ENCODE measurements around the gene NGFR. TPM values are rescaled to one million over a fixed set of nuclear protein-coding genes. Genes with fewer than 3 reads are reported as not detected.

NGFR gene
- total and polyA plus RNA-seq, 4 experiments from 2014 or later, result 0.47 TPM; not detected in 3

GRCh38 chr17:49469831-49470810, 25.0 kb upstream of the NGFR start:
- ChIA-PET POLR2A (ENCODE audit: partially characterized antibody) (no interaction called here), CTCF (ENCODE audit: partially characterized antibody) (interaction anchor here (1.7 kb wide), 1 partner anchor 19 kb away, joined by 4 read pairs; no protein-coding TSS in a partner anchor)
- Mint-ChIP-seq H3K36me3 (peaks cover 0 to 2% of the 10 kb centered on the region in 2 donors), H3K4me3 (peak overlapping the region in 4 of 8 donors; percentile 11 to 37 (median 16)), H3K27ac (no peak overlapping the region), H3K27me3 (peaks cover 41 to 67% of the 10 kb centered on the region in 2 donors), H3K4me1 (peaks cover 0 to 12% (median 8%) of the 10 kb centered on the region in 4 donors), H3K9me3 (peaks cover 0 to 10% (median 6%) of the 10 kb centered on the region in 8 donors)
- Histone ChIP-seq H3K4me3 (ENCODE audit: low read length in 2 of 2) (no peak overlapping the region), H3K27me3 (ENCODE audit: insufficient read depth, low read length) (peaks cover 28% of the 10 kb centered on the region), H3K27ac (ENCODE audit: low read depth, low read length) (no peak overlapping the region), H3K36me3 (ENCODE audit: insufficient read depth, low read length) (no peaks in the 10 kb centered on the region), H3K9me3 (ENCODE audit: control insufficient read depth in 1 of 2, low read length in 2 of 2) (no peaks in the 10 kb centered on the region), H3K4me1 (ENCODE audit: insufficient read depth, low read length) (peaks cover 6% of the 10 kb centered on the region)
- intact Hi-C loops (cut with micrococcal nuclease), result no loop called here
- DNase-seq, result no peak

DNA sequence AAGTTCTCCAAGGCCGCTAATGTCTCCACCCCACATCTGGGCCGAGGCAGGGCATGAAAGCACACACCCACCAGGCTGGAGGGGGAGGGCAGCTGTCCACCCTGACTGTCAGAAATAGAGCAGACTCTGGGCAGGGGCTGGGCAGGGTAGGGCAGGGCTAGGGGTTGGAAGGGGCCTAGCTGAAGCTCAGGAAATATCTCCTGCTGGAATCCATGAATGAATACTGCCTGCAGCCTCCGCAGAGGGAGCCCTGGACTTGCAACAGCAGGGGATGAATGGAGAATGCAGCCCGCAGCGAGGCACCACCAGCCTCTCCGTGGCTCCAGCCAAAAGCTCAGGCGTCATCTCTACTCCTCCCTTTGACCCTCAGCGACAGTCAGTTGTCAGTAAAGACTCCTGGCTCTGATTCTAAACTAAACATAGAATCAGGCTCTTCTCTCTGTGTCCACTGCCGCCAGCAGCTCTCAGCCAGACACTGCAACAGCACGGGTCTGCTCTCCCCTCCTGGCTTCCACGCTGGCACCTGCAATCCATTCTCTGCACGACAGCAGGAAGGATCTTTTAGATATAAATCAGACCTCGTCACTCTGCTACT, 23.9 kb upstream of the NGFR start:
- H3K27ac Mint-ChIP-seq, result no peak overlapping the region
- intact Hi-C loops (cut with micrococcal nuclease), result no loop called here
- peaks cover 2 to 3% of the 10 kb centered on the region in 2 donors for H3K36me3 Mint-ChIP-seq
- H3K9me3 Mint-ChIP-seq, result peaks cover 0 to 18% (median 10%) of the 10 kb centered on the region in 8 donors
- H3K27ac ChIP-seq (ENCODE audit: low read depth, low read length), result no peak overlapping the region
- no peak overlapping the region for H3K4me3 ChIP-seq (ENCODE audit: low read length in 2 of 2)
- peak overlapping the region in 1 of 8 donors; percentile 11 for H3K4me3 Mint-ChIP-seq
- no peaks in the 10 kb centered on the region for H3K36me3 ChIP-seq (ENCODE audit: insufficient read depth, low read length)
- no peaks in the 10 kb centered on the region for H3K9me3 ChIP-seq (ENCODE audit: control insufficient read depth in 1 of 2, low read length in 2 of 2)
- H3K4me1 ChIP-seq (ENCODE audit: insufficient read depth, low read length), result peaks cover 6% of the 10 kb centered on the region
- POLR2A ChIA-PET (ENCODE audit: partially characterized antibody), result no interaction called here
- CTCF ChIA-PET (ENCODE audit: partially characterized antibody), result no interaction called here
- H3K4me1 Mint-ChIP-seq, result peaks cover 0 to 12% (median 8%) of the 10 kb centered on the region in 4 donors
- H3K27me3 ChIP-seq (ENCODE audit: insufficient read depth, low read length), result peaks cover 28% of the 10 kb centered on the region
- DNase-seq, result no peak
- H3K27me3 Mint-ChIP-seq, result peaks cover 40 to 68% of the 10 kb centered on the region in 2 donors

DNA sequence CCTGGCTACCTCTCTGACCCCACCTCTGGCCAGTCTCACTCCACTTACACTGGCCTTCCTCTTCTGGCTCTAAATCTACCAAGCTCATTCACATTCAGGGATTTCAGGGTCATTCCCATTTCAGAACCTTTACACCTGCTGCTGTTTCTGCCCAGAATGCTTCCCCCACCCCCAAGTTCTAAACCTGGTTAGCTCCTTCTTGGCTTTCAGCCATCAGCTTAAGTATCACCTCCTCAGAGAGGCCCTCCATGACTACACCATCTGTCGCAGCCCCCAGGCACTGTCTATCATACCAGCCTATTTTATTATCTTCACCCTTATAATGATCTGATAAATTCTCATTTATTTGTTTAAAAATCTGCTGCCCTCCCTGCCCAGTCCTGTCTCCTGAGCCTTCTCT, 23.3 kb upstream of the NGFR start:
- POLR2A ChIA-PET (ENCODE audit: partially characterized antibody), result no interaction called here
- H3K4me3 Mint-ChIP-seq, result no peak overlapping the region
- intact Hi-C loops (cut with micrococcal nuclease), result no loop called here

GRCh38 chr17:49472527-49472926, 22.6 kb upstream of the NGFR start:
- Mint-ChIP-seq H3K4me1 (peaks cover 0 to 12% (median 8%) of the 10 kb centered on the region in 4 donors), H3K4me3 (no peak overlapping the region), H3K9me3 (peaks cover 0 to 20% (median 11%) of the 10 kb centered on the region in 8 donors)

More for the DNA sequence above, 23.3 kb upstream of the NGFR start:
- H3K27ac ChIP-seq (ENCODE audit: low read depth, low read length), result no peak overlapping the region
- Mint-ChIP-seq H3K27ac (peak overlapping the region in 1 of 7 donors; percentile 64), H3K36me3 (peaks cover 2 to 3% of the 10 kb centered on the region in 2 donors), H3K4me1 (peaks cover 0 to 12% (median 8%) of the 10 kb centered on the region in 4 donors), H3K27me3 (peaks cover 42 to 69% of the 10 kb centered on the region in 2 donors), H3K9me3 (peaks cover 0 to 20% (median 10%) of the 10 kb centered on the region in 8 donors)
- H3K4me3 ChIP-seq (ENCODE audit: low read length in 2 of 2), result no peak overlapping the region
- H3K27me3 ChIP-seq (ENCODE audit: insufficient read depth, low read length), result peaks cover 28% of the 10 kb centered on the region
- no peaks in the 10 kb centered on the region for H3K9me3 ChIP-seq (ENCODE audit: control insufficient read depth in 1 of 2, low read length in 2 of 2)
- CTCF ChIA-PET (ENCODE audit: partially characterized antibody), result interaction anchor here (1.4 kb wide), 1 partner anchor 14 kb away, joined by 3 read pairs; no protein-coding TSS in a partner anchor
- peaks cover 6% of the 10 kb centered on the region for H3K4me1 ChIP-seq (ENCODE audit: insufficient read depth, low read length)
- DNase-seq, result no peak
- H3K36me3 ChIP-seq (ENCODE audit: insufficient read depth, low read length), result no peaks in the 10 kb centered on the region

GRCh38 chr17:49473900-49474751, 21.0 kb upstream of the NGFR start:
- H3K27me3 ChIP-seq (ENCODE audit: insufficient read depth, low read length), result peaks cover 25% of the 10 kb centered on the region
- no peak overlapping the region for H3K4me3 ChIP-seq (ENCODE audit: low read length in 2 of 2)
- H3K36me3 ChIP-seq (ENCODE audit: insufficient read depth, low read length), result no peaks in the 10 kb centered on the region
- H3K9me3 ChIP-seq (ENCODE audit: control insufficient read depth in 1 of 2, low read length in 2 of 2), result no peaks in the 10 kb centered on the region
- H3K4me1 Mint-ChIP-seq, result peaks cover 0 to 12% (median 8%) of the 10 kb centered on the region in 4 donors
- no peak for DNase-seq
- no peak overlapping the region for H3K27ac Mint-ChIP-seq
- H3K4me1 ChIP-seq (ENCODE audit: insufficient read depth, low read length), result peaks cover 6% of the 10 kb centered on the region
- peaks cover 2 to 3% of the 10 kb centered on the region in 2 donors for H3K36me3 Mint-ChIP-seq
- H3K27me3 Mint-ChIP-seq, result peaks cover 43 to 72% of the 10 kb centered on the region in 2 donors
- intact Hi-C loops (cut with micrococcal nuclease), result no loop called here
- H3K27ac ChIP-seq (ENCODE audit: low read depth, low read length), result no peak overlapping the region
- POLR2A ChIA-PET (ENCODE audit: partially characterized antibody), result no interaction called here
- H3K4me3 Mint-ChIP-seq, result no peak overlapping the region
- H3K9me3 Mint-ChIP-seq, result peaks cover 0 to 20% (median 11%) of the 10 kb centered on the region in 8 donors
- CTCF ChIA-PET (ENCODE audit: partially characterized antibody), result no interaction called here

More at GRCh38 chr17:49472527-49472926, 22.6 kb upstream of the NGFR start:
- H3K9me3 ChIP-seq (ENCODE audit: control insufficient read depth in 1 of 2, low read length in 2 of 2), result no peaks in the 10 kb centered on the region
- H3K27me3 ChIP-seq (ENCODE audit: insufficient read depth, low read length), result peaks cover 28% of the 10 kb centered on the region
- H3K4me3 ChIP-seq (ENCODE audit: low read length in 2 of 2), result no peak overlapping the region
- Mint-ChIP-seq H3K27ac (no peak overlapping the region), H3K36me3 (peaks cover 2 to 3% of the 10 kb centered on the region in 2 donors), H3K27me3 (peaks cover 42 to 69% of the 10 kb centered on the region in 2 donors)
- CTCF ChIA-PET (ENCODE audit: partially characterized antibody), result interaction anchor here (1.4 kb wide), 1 partner anchor 14 kb away, joined by 3 read pairs; no protein-coding TSS in a partner anchor
- POLR2A ChIA-PET (ENCODE audit: partially characterized antibody), result no interaction called here
- H3K36me3 ChIP-seq (ENCODE audit: insufficient read depth, low read length), result no peaks in the 10 kb centered on the region
- H3K27ac ChIP-seq (ENCODE audit: low read depth, low read length), result no peak overlapping the region
- intact Hi-C loops (cut with micrococcal nuclease), result no loop called here
- no peak for DNase-seq
- peaks cover 6% of the 10 kb centered on the region for H3K4me1 ChIP-seq (ENCODE audit: insufficient read depth, low read length)

GRCh38 chr17:49477709-49478108, 17.4 kb upstream of the NGFR start:
- peaks cover 23 to 51% of the 10 kb centered on the region in 2 donors for H3K27me3 Mint-ChIP-seq
- Histone ChIP-seq H3K9me3 (ENCODE audit: control insufficient read depth in 1 of 2, low read length in 2 of 2) (no peaks in the 10 kb centered on the region), H3K27me3 (ENCODE audit: insufficient read depth, low read length) (peaks cover 4% of the 10 kb centered on the region), H3K4me1 (ENCODE audit: insufficient read depth, low read length) (no peaks in the 10 kb centered on the region), H3K27ac (ENCODE audit: low read depth, low read length) (no peak overlapping the region), H3K4me3 (ENCODE audit: low read length in 2 of 2) (no peak overlapping the region), H3K36me3 (ENCODE audit: insufficient read depth, low read length) (no peaks in the 10 kb centered on the region)
- CTCF ChIA-PET (ENCODE audit: partially characterized antibody), result interaction anchor here (1.0 to 1.4 kb wide), 2 partner anchors 13 to 79 kb away, joined by 3 read pairs; no protein-coding TSS in a partner anchor
- POLR2A ChIA-PET (ENCODE audit: partially characterized antibody), result no interaction called here
- H3K4me3 Mint-ChIP-seq, result no peak overlapping the region
- H3K9me3 Mint-ChIP-seq, result peaks cover 0 to 20% (median 10%) of the 10 kb centered on the region in 8 donors
- intact Hi-C loops (cut with micrococcal nuclease), result no loop called here
- peaks cover 2 to 3% of the 10 kb centered on the region in 2 donors for H3K36me3 Mint-ChIP-seq
- H3K27ac Mint-ChIP-seq, result no peak overlapping the region
- DNase-seq, result no peak
- H3K4me1 Mint-ChIP-seq, result no peaks in the 10 kb centered on the region

Data from CD4-positive, alpha-beta memory T cell (primary cell).